ENCODE measurements around the gene FADS3.

DNA sequence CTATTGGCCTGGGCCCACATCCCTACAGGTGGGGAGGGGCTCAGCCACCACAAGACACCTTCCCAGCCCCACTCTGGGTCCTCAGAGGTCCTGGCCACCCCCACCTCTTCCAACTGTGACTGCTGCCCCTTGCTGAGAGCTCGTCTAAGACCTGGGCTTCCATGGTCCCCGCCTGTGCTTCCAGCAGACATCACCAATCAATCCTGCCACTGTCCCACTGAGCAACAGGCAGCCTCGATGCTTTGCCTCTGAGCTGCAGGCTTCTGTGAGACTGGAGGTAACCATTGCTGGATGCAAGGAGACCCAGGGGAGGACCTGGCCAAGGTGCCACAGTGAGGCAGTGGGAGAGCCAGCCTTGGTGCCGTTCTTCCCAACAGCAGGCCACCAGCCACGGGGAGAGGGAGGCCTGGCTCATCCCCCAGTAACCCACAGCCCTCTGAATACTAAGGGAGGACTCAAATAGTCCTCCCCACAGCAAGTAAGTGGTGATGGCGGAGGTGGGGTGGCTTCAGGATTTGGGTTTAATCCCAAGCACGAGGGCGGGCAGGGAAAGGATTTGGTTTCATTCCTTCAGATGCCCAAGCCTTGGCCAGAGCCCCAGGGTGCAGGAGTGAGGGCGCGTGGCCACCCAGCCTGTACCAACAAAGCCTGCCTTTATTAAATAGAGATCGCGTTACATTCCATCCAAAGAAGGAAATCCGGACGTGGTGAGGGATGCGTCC lies 5.5 kb upstream of the FADS3 start:
- no peak for TF ChIP-seq POLR2A (IDR thresholded peaks at IDR 0.05)
- TF ChIP-seq, protein P1, sequence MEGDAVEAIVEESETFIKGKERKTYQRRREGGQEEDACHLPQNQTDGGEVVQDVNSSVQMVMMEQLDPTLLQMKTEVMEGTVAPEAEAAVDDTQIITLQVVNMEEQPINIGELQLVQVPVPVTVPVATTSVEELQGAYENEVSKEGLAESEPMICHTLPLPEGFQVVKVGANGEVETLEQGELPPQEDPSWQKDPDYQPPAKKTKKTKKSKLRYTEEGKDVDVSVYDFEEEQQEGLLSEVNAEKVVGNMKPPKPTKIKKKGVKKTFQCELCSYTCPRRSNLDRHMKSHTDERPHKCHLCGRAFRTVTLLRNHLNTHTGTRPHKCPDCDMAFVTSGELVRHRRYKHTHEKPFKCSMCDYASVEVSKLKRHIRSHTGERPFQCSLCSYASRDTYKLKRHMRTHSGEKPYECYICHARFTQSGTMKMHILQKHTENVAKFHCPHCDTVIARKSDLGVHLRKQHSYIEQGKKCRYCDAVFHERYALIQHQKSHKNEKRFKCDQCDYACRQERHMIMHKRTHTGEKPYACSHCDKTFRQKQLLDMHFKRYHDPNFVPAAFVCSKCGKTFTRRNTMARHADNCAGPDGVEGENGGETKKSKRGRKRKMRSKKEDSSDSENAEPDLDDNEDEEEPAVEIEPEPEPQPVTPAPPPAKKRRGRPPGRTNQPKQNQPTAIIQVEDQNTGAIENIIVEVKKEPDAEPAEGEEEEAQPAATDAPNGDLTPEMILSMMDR (IDR thresholded peaks at IDR 0.05): no peak
